Caco-2 (cell line): ENCODE data around the gene RASGRF2. TPM values are rescaled to one million over a fixed set of nuclear protein-coding genes. Genes with fewer than 3 reads are reported as not detected.

Experiments used
- BruUV-seq: library from RNA; stranded (reverse); fragments of 400-500 nt; replicated peaks from 2 replicates; lab custom pipeline; 2021; lab: Mats Ljungman, UMichigan
- CTCF ChIA-PET: fragments of 300-600 bp; sonication (Branson Sonifier 250); formaldehyde crosslinking; loops from one replicate; lab custom pipeline; 2022; ENCODE audit warnings: antibody characterized with exemption; lab: Charles Lee
- POLR2A ChIA-PET: fragments of 300-600 bp; sonication (Branson Sonifier 250); formaldehyde crosslinking; loops from one replicate; lab custom pipeline; 2022; ENCODE audit warnings: antibody characterized with exemption; lab: Charles Lee
- DNase-seq, 2 experiments: peaks; one replicate each; pipeline versions ENCODE4 v3.0.0 to v3.0.0-alpha.2; 2020 to 2022
- H3K27me3 ChIP-seq: replicated peaks from 2 replicates; pipeline ENCODE4 v1.6.0; 2011; ENCODE audit warnings: low read length; ENCODE audit not compliant: control insufficient read depth, insufficient read depth
- H3K36me3 ChIP-seq: 2 replicates; pipeline ENCODE4 v1.5.1; 2011; ENCODE audit warnings: low read length; ENCODE audit not compliant: control insufficient read depth, insufficient read depth
- H3K4me1 ChIP-seq: fragments of 250-450 bp; sonication (Bioruptor Pico); 2 replicates; pipeline ENCODE4 v1.5.1; 2020; ENCODE audit warnings: mild to moderate bottlenecking
- H3K4me3 ChIP-seq: 2 replicates; pipeline ENCODE4 v1.5.1; 2011; ENCODE audit warnings: low read depth, mild to moderate bottlenecking, control low read depth, low read length
- H3K9me3 ChIP-seq: fragments of 250-450 bp; sonication (Bioruptor Pico); 2 replicates; pipeline ENCODE4 v1.5.1; 2020; ENCODE audit warnings: mild to moderate bottlenecking, moderate library complexity
- H3K27ac Mint-ChIP-seq: one replicate; pipeline ENCODE4 v1.8.0; 2022; ENCODE audit warnings: mixed read lengths; ENCODE audit not compliant: unreplicated experiment
- H3K27me3 Mint-ChIP-seq: one replicate; pipeline ENCODE4 v1.8.0; 2022; ENCODE audit warnings: mixed read lengths; ENCODE audit not compliant: insufficient read depth, unreplicated experiment
- H3K36me3 Mint-ChIP-seq: one replicate; pipeline ENCODE4 v1.8.0; 2022; ENCODE audit warnings: mild to moderate bottlenecking, mixed read lengths; ENCODE audit not compliant: insufficient read depth, unreplicated experiment
- H3K4me1 Mint-ChIP-seq: one replicate; pipeline ENCODE4 v1.8.0; 2022; ENCODE audit warnings: low read depth, mixed read lengths; ENCODE audit not compliant: unreplicated experiment
- H3K4me3 Mint-ChIP-seq: one replicate; pipeline ENCODE4 v1.8.0; 2022; ENCODE audit warnings: mild to moderate bottlenecking, moderate library complexity, mixed read lengths; ENCODE audit not compliant: unreplicated experiment
- H3K9me3 Mint-ChIP-seq: one replicate; pipeline ENCODE4 v1.8.0; 2022; ENCODE audit warnings: mixed read lengths; ENCODE audit not compliant: unreplicated experiment
- CTCF ChIP-seq, 2 experiments: fragments of 200-600 bp in 1 of 2; IDR thresholded peaks; 1 replicate in 1 of 2; 2 replicates in 1 of 2; pipeline versions ENCODE4 v1.5.1 to v1.8.0; 2011 to 2022; ENCODE audit warnings: antibody characterized with exemption in 1 of 2, control low read depth in 1 of 2, inconsistent platforms in 1 of 2, low read depth in 1 of 2, low read length in 1 of 2, mild to moderate bottlenecking in 1 of 2, moderate library complexity in 1 of 2; ENCODE audit not compliant: insufficient read depth in 1 of 2, severe bottlenecking in 1 of 2, unreplicated experiment in 1 of 2
- intact Hi-C: fragments of 100-400 bp; cut with micrococcal nuclease; formaldehyde crosslinking; loops from one replicate; pipeline ENCODE4 v1.10.0; 2022; ENCODE audit not compliant: unreplicated experiment
- total RNA-seq: library from RNA; stranded (reverse); gene quantifications from 2 replicates; pipeline ENCODE4 v1.2.3, GENCODE V29; 2022

RASGRF2 gene
- total RNA-seq, 1 experiment from 2014 or later = 23.1 TPM

GRCh38 chr5:81167078-81167477, 206.9 kb downstream of the RASGRF2 start:
- DNase-seq = no peak
- Histone ChIP-seq H3K36me3 (no peaks in the 10 kb centered on the region), H3K4me1 (no peaks in the 10 kb centered on the region), H3K9me3 (no peaks in the 10 kb centered on the region), H3K4me3 (no peak overlapping the region), H3K27me3 (no peaks in the 10 kb centered on the region)
- Mint-ChIP-seq H3K4me3 (no peak overlapping the region), H3K4me1 (no peaks in the 10 kb centered on the region), H3K27ac (no peak overlapping the region), H3K36me3 (no peaks in the 10 kb centered on the region), H3K9me3 (no peaks in the 10 kb centered on the region), H3K27me3 (no peaks in the 10 kb centered on the region)
- BruUV-seq = no TSS peak
- no peak for TF ChIP-seq CTCF (IDR thresholded peaks at IDR 0.05; ENCODE audit: insufficient read depth in 1 of 2, low read depth in 1 of 2, low read length in 1 of 2, severe bottlenecking in 1 of 2, unreplicated experiment in 1 of 2)
- CTCF ChIA-PET = no interaction called here
- POLR2A ChIA-PET = no interaction called here
- intact Hi-C loops = no loop called here

- Histone ChIP-seq H3K4me3 (no peak overlapping the region), H3K9me3 (no peaks in the 10 kb centered on the region), H3K27me3 (no peaks in the 10 kb centered on the region), H3K36me3 (no peaks in the 10 kb centered on the region), H3K4me1 (no peaks in the 10 kb centered on the region)
- no peaks in the 10 kb centered on the region for H3K9me3 Mint-ChIP-seq
- peak in 1 of 2 experiments; percentile 6 for DNase-seq
- no peak overlapping the region for H3K27ac Mint-ChIP-seq
- BruUV-seq = no TSS peak
- ChIA-PET CTCF (no interaction called here), POLR2A (no interaction called here)
- no peak for TF ChIP-seq CTCF (IDR thresholded peaks at IDR 0.05; ENCODE audit: insufficient read depth in 1 of 2, low read depth in 1 of 2, low read length in 1 of 2, severe bottlenecking in 1 of 2, unreplicated experiment in 1 of 2)
- no peaks in the 10 kb centered on the region for H3K4me1 Mint-ChIP-seq
- H3K4me3 Mint-ChIP-seq = no peak overlapping the region
- H3K36me3 Mint-ChIP-seq = no peaks in the 10 kb centered on the region
- no peaks in the 10 kb centered on the region for H3K27me3 Mint-ChIP-seq
- intact Hi-C loops = no loop called here
Observed at GRCh38 chr5:81167544-81167943, 207.4 kb downstream of the RASGRF2 start.

- POLR2A ChIA-PET = no interaction called here
- intact Hi-C loops = no loop called here
- no peak overlapping the region for H3K4me3 Mint-ChIP-seq
Observed at GRCh38 chr5:81169924-81170323, 209.8 kb downstream of the RASGRF2 start.

More at GRCh38 chr5:81169924-81170323, 209.8 kb downstream of the RASGRF2 start:
- DNase-seq = no peak
- Mint-ChIP-seq H3K9me3 (no peaks in the 10 kb centered on the region), H3K36me3 (no peaks in the 10 kb centered on the region), H3K27ac (no peak overlapping the region), H3K27me3 (no peaks in the 10 kb centered on the region), H3K4me1 (no peaks in the 10 kb centered on the region)
- H3K9me3 ChIP-seq = no peaks in the 10 kb centered on the region
- H3K27me3 ChIP-seq = no peaks in the 10 kb centered on the region
- TF ChIP-seq CTCF (IDR thresholded peaks at IDR 0.05; ENCODE audit: insufficient read depth in 1 of 2, low read depth in 1 of 2, low read length in 1 of 2, severe bottlenecking in 1 of 2, unreplicated experiment in 1 of 2) = no peak
- no peak overlapping the region for H3K4me3 ChIP-seq
- no TSS peak for BruUV-seq
- CTCF ChIA-PET = no interaction called here
- no peaks in the 10 kb centered on the region for H3K4me1 ChIP-seq
- no peaks in the 10 kb centered on the region for H3K36me3 ChIP-seq
